Esophagus muscularis mucosa (tissue), 3 donors: ENCODE measurements around the gene ADAD2.

ENCODE experiments used
- CTCF ChIP-seq, 3 experiments: fragments of 200-600 bp in 2 of 3; fragments of 450-650 bp in 1 of 3; sonication (generic) in 2 of 3; IDR thresholded peaks; one replicate each; pipeline ENCODE4 v1.5.1; 2017 to 2019; ENCODE audit warnings: antibody characterized with exemption in 3 of 3, mild to moderate bottlenecking in 2 of 3, moderate library complexity in 1 of 3
- POLR2A ChIP-seq: fragments of 450-650 bp; IDR thresholded peaks from one replicate; pipeline ENCODE4 v1.6.1; 2017; ENCODE audit warnings: antibody characterized with exemption, moderate library complexity, mild to moderate bottlenecking, low read depth

DNA sequence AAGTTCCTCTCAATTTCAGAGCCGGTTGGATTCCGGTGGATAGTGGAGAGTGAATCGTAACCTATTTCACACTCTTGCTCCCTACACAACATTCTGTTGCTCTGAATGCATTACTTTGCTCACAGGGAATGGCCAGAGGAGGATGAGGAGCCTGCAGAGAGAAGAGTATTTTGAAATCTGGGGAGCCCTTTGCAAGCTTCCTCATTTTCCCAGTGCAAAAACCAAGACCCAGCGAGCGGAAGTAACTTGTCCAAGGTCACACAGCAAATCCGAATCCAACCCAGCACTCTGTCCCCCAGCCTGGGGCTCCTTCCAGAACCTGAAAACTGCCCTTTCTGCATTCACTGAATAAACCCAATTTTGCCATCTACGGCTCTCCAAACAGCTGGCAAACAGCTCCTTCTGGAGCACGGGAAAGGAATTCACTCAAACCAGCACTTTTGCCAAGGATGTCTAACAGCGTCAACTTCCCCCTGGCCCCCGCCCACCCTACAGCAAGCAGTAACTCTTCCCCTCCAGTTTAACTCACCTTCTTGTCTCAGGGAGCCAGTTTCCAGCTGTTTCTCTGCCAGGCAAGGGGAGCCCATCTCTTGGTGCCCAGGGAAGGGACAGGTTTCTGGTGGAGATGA, 48.3 kb downstream of the ADAD2 start:
- TF ChIP-seq POLR2A (no peak), CTCF (IDR thresholded peaks at IDR 0.05) (no peak)
